Stomach (tissue), 9 donors: ENCODE measurements around the gene FRMD5. TPM values are rescaled to one million over a fixed set of nuclear protein-coding genes. Genes with fewer than 3 reads are reported as not detected.

Experiments
- DNase-seq, 2 donors: peaks; one replicate each; pipeline versions ENCODE4 v3.0.0 to v3.0.0-alpha.2; 2013 to 2019
- H3K27ac ChIP-seq, 5 donors: fragments of 200-600 bp in 4 of 5; sonication (generic) in 4 of 5; one replicate each; pipeline ENCODE4 v1.5.1; 2013 to 2019; ENCODE audit warnings: mild to moderate bottlenecking in 1 of 5, moderate library complexity in 1 of 5
- H3K27me3 ChIP-seq, 3 donors: fragments of 200-600 bp; sonication (generic); one replicate each; pipeline ENCODE4 v1.5.1; 2017 to 2019; ENCODE audit warnings: mixed run types in 1 of 3
- H3K36me3 ChIP-seq, 4 donors: fragments of 200-600 bp; sonication (generic); 1 replicate in 3 of 4; 2 replicates in 1 of 4; pipeline ENCODE4 v1.5.1; 2016 to 2019
- H3K4me1 ChIP-seq, 4 donors: fragments of 200-600 bp; sonication (generic); one replicate each; pipeline ENCODE4 v1.5.1; 2016 to 2019
- H3K4me3 ChIP-seq, 4 donors: fragments of 200-600 bp; sonication (generic) in 3 of 4; one replicate each; pipeline ENCODE4 v1.5.1; 2016 to 2019; ENCODE audit warnings: mild to moderate bottlenecking in 1 of 4
- H3K9me3 ChIP-seq, 4 donors: fragments of 200-600 bp; sonication (generic); one replicate each; pipeline ENCODE4 v1.5.1; 2016 to 2019
- EP300 ChIP-seq: sonication (generic); formaldehyde crosslinking; IDR thresholded peaks from one replicate; pipeline ENCODE4 v1.6.1; 2017; ENCODE audit warnings: antibody characterized with exemption
- POLR2A ChIP-seq, 4 donors: fragments of 450-650 bp; IDR thresholded peaks; one replicate each; pipeline ENCODE4 v1.6.1; 2016; ENCODE audit warnings: antibody characterized with exemption in 4 of 4, control low read depth in 2 of 4, mild to moderate bottlenecking in 1 of 4, moderate library complexity in 1 of 4
- POLR2AphosphoS5 ChIP-seq, 3 donors: sonication (generic); formaldehyde crosslinking; IDR thresholded peaks; one replicate each; pipeline ENCODE4 v1.6.1; 2016; ENCODE audit warnings: antibody characterized with exemption in 3 of 3
- WGBS, 5 donors: extraction: QIAGEN DNeasy Blood & Tissue Kit in 3 of 5; methylation state at CpG; one replicate each; pipeline versions ENCODE4 v1.1.5 to v1.1.7; 2013 to 2018; 5-methylcytosine and 5-hydroxymethylcytosine counted together
- intact Hi-C: fragments of 100-400 bp; cut with DNase I; formaldehyde crosslinking; loops from one replicate; pipeline ENCODE4 v1.15.1; 2023; ENCODE audit warnings: low total_unique reads
- polyA plus RNA-seq, 3 donors: library from polyadenylated mRNA; stranded (reverse); fragments of 200-250 nt; gene quantifications; one replicate each; pipeline ENCODE4 v1.2.3, GENCODE V29; 2013
- total RNA-seq, 5 donors: library from RNA; depleted of rRNA; stranded (reverse); fragments of >200 nt; gene quantifications; one replicate each; pipeline versions ENCODE4 v1.1.0 to v1.2.3, GENCODE V29; 2014 to 2016
- TF ChIP-seq, protein P1 (sequence below), 7 experiments: fragments of 450-650 bp in 4 of 7; fragments of 200-600 bp in 3 of 7; sonication (generic) in 3 of 7; IDR thresholded peaks; one replicate each; pipeline ENCODE4 v1.5.1; 2016 to 2019; ENCODE audit warnings: antibody characterized with exemption in 7 of 7, control low read depth in 2 of 7, mild to moderate bottlenecking in 1 of 7
- donor health status: healthy with polysubstance abuse.
- donor health status: Bipolar disorder and iron deficiency.
- donor health status: healthy.

Gene FRMD5
- total and polyA plus RNA-seq, 8 donors: 0.40 to 13.0 (median 2.5) TPM

DNA sequence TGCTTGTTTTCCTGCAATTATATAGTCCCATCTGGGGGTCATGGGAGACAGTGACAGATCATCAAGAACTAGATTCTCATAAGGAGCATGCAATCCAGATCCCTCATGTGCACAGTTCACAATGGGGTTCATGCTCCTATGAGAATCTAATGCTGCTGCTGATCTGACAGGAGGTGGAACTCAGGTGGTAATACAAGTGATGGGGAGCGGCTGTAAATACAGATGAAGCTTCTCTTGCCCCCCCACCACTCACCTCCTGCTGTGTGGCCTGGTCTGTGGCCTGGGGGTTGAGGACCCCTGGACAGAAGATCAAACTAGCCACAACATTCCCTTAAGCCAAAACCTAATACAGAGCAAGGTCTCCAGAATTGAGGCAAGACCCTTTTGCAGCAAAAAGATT, 207.1 kb downstream of the FRMD5 start:
- intact Hi-C loops: no loop called here
- H3K9me3 ChIP-seq: no peaks in the 10 kb centered on the region
- DNase-seq: no peak
- TF ChIP-seq, protein P1, sequence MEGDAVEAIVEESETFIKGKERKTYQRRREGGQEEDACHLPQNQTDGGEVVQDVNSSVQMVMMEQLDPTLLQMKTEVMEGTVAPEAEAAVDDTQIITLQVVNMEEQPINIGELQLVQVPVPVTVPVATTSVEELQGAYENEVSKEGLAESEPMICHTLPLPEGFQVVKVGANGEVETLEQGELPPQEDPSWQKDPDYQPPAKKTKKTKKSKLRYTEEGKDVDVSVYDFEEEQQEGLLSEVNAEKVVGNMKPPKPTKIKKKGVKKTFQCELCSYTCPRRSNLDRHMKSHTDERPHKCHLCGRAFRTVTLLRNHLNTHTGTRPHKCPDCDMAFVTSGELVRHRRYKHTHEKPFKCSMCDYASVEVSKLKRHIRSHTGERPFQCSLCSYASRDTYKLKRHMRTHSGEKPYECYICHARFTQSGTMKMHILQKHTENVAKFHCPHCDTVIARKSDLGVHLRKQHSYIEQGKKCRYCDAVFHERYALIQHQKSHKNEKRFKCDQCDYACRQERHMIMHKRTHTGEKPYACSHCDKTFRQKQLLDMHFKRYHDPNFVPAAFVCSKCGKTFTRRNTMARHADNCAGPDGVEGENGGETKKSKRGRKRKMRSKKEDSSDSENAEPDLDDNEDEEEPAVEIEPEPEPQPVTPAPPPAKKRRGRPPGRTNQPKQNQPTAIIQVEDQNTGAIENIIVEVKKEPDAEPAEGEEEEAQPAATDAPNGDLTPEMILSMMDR (IDR thresholded peaks at IDR 0.05): no peak
- no peak for TF ChIP-seq EP300
- TF ChIP-seq POLR2A (IDR thresholded peaks at IDR 0.05): no peak
- TF ChIP-seq POLR2AphosphoS5 (IDR thresholded peaks at IDR 0.05): no peak
- H3K36me3 ChIP-seq: no peaks in the 10 kb centered on the region
- 90 to 100% (median 95%) methylated on average over 1 of the region's 1 CpG for WGBS, 5 donors
- H3K27ac ChIP-seq: no peak overlapping the region
- H3K27me3 ChIP-seq: no peaks in the 10 kb centered on the region
- no peaks in the 10 kb centered on the region for H3K4me1 ChIP-seq
- no peak overlapping the region for H3K4me3 ChIP-seq

DNA sequence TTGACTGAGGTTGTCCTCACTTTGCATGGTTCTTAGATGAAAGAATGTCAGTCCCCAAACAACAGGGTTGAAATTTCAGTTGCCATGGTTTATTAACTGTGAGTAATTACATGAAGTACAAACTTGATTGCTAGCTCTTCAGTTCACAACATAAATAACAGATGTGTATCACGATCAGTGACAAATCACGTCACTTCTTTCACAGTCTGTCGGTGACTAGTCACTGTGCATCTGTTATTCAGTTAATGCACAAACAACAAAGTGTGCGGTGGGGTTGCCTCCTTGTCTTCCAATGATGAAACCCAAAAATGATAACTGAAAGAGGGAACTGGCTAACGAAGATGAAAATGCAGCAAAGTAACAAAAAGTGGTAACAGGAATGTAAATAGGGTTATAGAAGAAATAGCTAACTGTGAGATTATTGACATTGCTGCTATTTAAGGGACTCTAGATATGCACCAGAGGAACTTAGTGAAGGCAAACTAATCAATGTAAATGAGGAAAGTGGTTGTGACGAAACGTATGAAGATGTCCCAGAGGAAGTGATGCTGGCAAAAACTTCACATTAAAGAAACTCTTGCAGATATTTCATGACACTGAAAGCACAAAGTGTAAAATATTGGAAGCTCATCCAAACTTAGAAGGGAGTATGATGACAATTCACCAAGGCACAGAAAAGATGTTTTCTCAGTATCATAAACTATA, 208.9 kb downstream of the FRMD5 start:
- intact Hi-C loops: no loop called here
- Histone ChIP-seq H3K4me3 (no peak overlapping the region), H3K9me3 (no peaks in the 10 kb centered on the region), H3K36me3 (no peaks in the 10 kb centered on the region), H3K4me1 (no peaks in the 10 kb centered on the region), H3K27me3 (no peaks in the 10 kb centered on the region), H3K27ac (no peak overlapping the region)
- TF ChIP-seq EP300 (no peak), POLR2AphosphoS5 (IDR thresholded peaks at IDR 0.05) (no peak), POLR2A (IDR thresholded peaks at IDR 0.05) (no peak)
- TF ChIP-seq, protein P1 (IDR thresholded peaks at IDR 0.05): no peak
- WGBS, 5 donors: 64 to 71% (median 66%) methylated on average over 7 of the region's 7 CpGs
- DNase-seq: no peak

DNA sequence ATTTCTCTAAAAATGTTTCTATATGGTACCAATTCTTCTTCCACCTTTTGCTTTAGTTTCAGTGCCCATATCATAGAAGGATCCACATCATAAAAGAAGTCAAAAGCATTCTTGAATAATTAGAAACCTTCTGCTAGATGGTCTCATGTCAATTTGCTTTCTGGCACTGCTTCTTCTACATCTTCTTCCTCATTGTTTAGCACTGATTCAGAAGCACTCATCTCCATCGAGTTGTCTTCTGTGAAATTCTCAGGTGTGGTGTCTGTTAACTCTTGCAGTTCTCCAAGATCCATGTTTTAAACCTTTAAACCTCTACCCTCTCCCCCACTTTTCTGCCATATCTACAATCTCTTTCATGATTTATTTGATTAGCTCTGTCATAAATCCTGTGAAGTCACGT, 213.5 kb downstream of the FRMD5 start:
- Histone ChIP-seq H3K4me3 (no peak overlapping the region), H3K27me3 (peaks cover 0 to 3% (median 0%) of the 10 kb centered on the region in 3 donors), H3K4me1 (no peaks in the 10 kb centered on the region), H3K27ac (no peak overlapping the region), H3K9me3 (no peaks in the 10 kb centered on the region), H3K36me3 (no peaks in the 10 kb centered on the region)
- TF ChIP-seq POLR2AphosphoS5 (IDR thresholded peaks at IDR 0.05) (no peak), POLR2A (IDR thresholded peaks at IDR 0.05) (no peak), EP300 (no peak)
- TF ChIP-seq, protein P1 (IDR thresholded peaks at IDR 0.05): no peak
- DNase-seq: no peak
- intact Hi-C loops: no loop called here
- 57 to 70% (median 64%) methylated on average over 2 of the region's 2 CpGs for WGBS, 5 donors

DNA sequence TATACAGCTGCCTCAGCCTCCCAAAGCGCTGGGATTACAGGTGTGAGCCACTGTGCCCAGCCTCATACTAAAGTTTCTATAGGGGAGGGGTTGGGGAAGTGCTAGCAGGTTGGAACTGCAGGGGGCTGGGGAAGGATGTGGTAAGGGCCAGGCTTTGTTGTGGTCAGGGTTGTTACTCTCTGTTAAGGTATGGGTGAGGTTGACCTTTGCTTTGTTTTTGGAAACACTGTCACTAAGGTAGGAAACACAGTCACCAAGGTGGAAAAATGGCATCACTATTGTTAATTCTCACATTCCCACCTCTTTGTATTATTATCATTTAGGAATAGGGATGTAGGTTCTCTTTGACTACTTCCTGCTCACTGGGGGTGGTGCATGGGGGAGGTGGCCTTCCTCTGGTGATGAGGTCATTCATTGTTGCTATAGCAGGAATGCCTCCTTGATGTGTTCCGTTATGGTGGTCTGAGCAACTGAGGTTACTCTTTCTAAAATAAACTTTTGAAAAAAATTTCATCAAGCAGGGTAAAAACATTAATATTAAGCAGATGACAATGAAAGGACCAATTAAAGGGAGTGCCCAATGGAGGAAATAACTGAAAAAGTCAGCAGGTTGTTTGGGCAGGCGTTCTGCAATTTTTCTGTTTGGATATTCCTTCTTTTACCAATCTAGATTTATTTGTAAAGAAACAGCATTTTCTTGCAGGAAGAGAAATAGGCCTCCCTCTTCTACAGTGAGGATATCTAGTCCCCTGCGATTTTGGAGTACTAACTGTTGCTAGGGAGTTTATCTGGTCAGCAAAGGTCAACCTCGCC, 217.8 kb downstream of the FRMD5 start:
- Histone ChIP-seq H3K4me3 (no peak overlapping the region), H3K4me1 (no peaks in the 10 kb centered on the region), H3K27ac (no peak overlapping the region), H3K9me3 (no peaks in the 10 kb centered on the region), H3K27me3 (peaks cover 0 to 3% (median 0%) of the 10 kb centered on the region in 3 donors), H3K36me3 (no peaks in the 10 kb centered on the region)
- DNase-seq: peak in 1 of 2 donors; percentile 31
- WGBS, 5 donors: 78 to 86% (median 80%) methylated on average over 5 of the region's 5 CpGs
- no peak for TF ChIP-seq POLR2A (IDR thresholded peaks at IDR 0.05)
- TF ChIP-seq POLR2AphosphoS5 (IDR thresholded peaks at IDR 0.05): no peak
- TF ChIP-seq EP300: no peak
- TF ChIP-seq, protein P1 (IDR thresholded peaks at IDR 0.05): no peak
- intact Hi-C loops: no loop called here
